ENCODE results near the gene KLHL26. TPM values are rescaled to one million over a fixed set of nuclear protein-coding genes. Genes with fewer than 3 reads are reported as not detected.

KLHL26 gene
- total RNA-seq, 4 donors from 2014 or later: 9.9 to 16.0 (median 10.9) TPM

GRCh38 chr19:18718015-18718526 is 81.2 kb downstream of the KLHL26 start:
- H3K27me3 ChIP-seq: no peaks in the 10 kb centered on the region
- no peak for TF ChIP-seq POLR2A (IDR thresholded peaks at IDR 0.05)
- TF ChIP-seq CTCF (IDR thresholded peaks at IDR 0.05): no peak
- no peaks in the 10 kb centered on the region for H3K9me3 ChIP-seq
- no peaks in the 10 kb centered on the region for H3K36me3 ChIP-seq
- no peaks in the 10 kb centered on the region for H3K4me1 ChIP-seq
- H3K27ac ChIP-seq: no peak overlapping the region
- no peak for DNase-seq
- H3K4me3 ChIP-seq: no peak overlapping the region

- TF ChIP-seq POLR2A (IDR thresholded peaks at IDR 0.05) (no peak), CTCF (IDR thresholded peaks at IDR 0.05) (no peak)
- no peaks in the 10 kb centered on the region for H3K36me3 ChIP-seq
- no peak for DNase-seq
- H3K27ac ChIP-seq: no peak overlapping the region
- no peak overlapping the region for H3K4me3 ChIP-seq
- H3K9me3 ChIP-seq: no peaks in the 10 kb centered on the region
- no peaks in the 10 kb centered on the region for H3K27me3 ChIP-seq
- H3K4me1 ChIP-seq: no peaks in the 10 kb centered on the region
Measured at GRCh38 chr19:18718846-18719458, 82.1 kb downstream of the KLHL26 start.

GRCh38 chr19:18719541-18719940 is 82.7 kb downstream of the KLHL26 start:
- no peak for TF ChIP-seq POLR2A (IDR thresholded peaks at IDR 0.05)
- no peaks in the 10 kb centered on the region for H3K4me1 ChIP-seq
- no peaks in the 10 kb centered on the region for H3K36me3 ChIP-seq
- DNase-seq: no peak
- no peak overlapping the region for H3K27ac ChIP-seq
- H3K27me3 ChIP-seq: no peaks in the 10 kb centered on the region
- no peak overlapping the region for H3K4me3 ChIP-seq
- H3K9me3 ChIP-seq: no peaks in the 10 kb centered on the region

Small RNAs within 50 kb of the gene (small RNA-seq; reads per million reads assigned to genes)
- 0 reads per million in 2 donors for gene RN7SL155P

Other genes with a start within 250 kb of the KLHL26 start
- gene LRRC25, start 239.4 kb upstream of the KLHL26 start, total RNA-seq: 1 to 10 TPM; 2.5 to 4.2 (median 3.6) TPM
- 10 to 100 TPM; 34.0 to 85.8 (median 39.9) TPM for gene SSBP4, start 217.6 kb upstream of the KLHL26 start, total RNA-seq
- gene ISYNA1, start 198.9 kb upstream of the KLHL26 start, total RNA-seq: 10 to 100 TPM in 3 of 4 donors, 1 to 10 TPM in 1; 5.3 to 26.4 (median 14.0) TPM
- 10 to 100 TPM; 18.9 to 49.5 (median 34.2) TPM for gene ELL, start 115.0 kb upstream of the KLHL26 start, total RNA-seq
- gene FKBP8, start 93.5 kb upstream of the KLHL26 start, total RNA-seq: 100 to 1,000 TPM; 231 to 333 (median 264) TPM
- 100 to 1,000 TPM in 3 of 4 donors, 10 to 100 TPM in 1; 82.0 to 226 (median 142) TPM for gene KXD1, start 79.2 kb upstream of the KLHL26 start, total RNA-seq
- 100 to 1,000 TPM; 222 to 609 (median 308) TPM for gene UBA52, start 65.2 kb upstream of the KLHL26 start, total RNA-seq
- gene REX1BD, start 48.2 kb upstream of the KLHL26 start, total RNA-seq: 10 to 100 TPM; 68.1 to 76.3 (median 72.2) TPM
- 10 to 100 TPM in 3 of 4 donors, 1 to 10 TPM in 1; 4.0 to 28.9 (median 23.3) TPM for gene CRLF1, start 30.2 kb upstream of the KLHL26 start, total RNA-seq
- 1 to 10 TPM in 2 of 4 donors, under 1 TPM in 1, not detected in 1; 0.70 to 2.0 (median 1.7) TPM for gene TMEM59L, start 24.2 kb upstream of the KLHL26 start, total RNA-seq
- gene CRTC1, start 46.7 kb downstream of the KLHL26 start, total RNA-seq: 10 to 100 TPM in 2 of 4 donors, 1 to 10 TPM in 2; 5.1 to 21.5 (median 9.4) TPM
- under 1 TPM in 1 of 4 donors, not detected in 3; 0.40 TPM for gene COMP, start 154.3 kb downstream of the KLHL26 start, total RNA-seq
- 100 to 1,000 TPM in 3 of 4 donors, 10 to 100 TPM in 1; 63.9 to 157 (median 127) TPM for gene UPF1, start 194.9 kb downstream of the KLHL26 start, total RNA-seq